Fibroblast of lung (primary cell): Measurements from ENCODE around the gene DIPK1B. TPM values are rescaled to one million over a fixed set of nuclear protein-coding genes. Genes with fewer than 3 reads are reported as not detected.
A peak's percentile ranks its signal among the peaks of the same experiment; 100 is the strongest.

Source experiments
- DNase-seq, 2 donors: peaks; one replicate each; pipeline versions ENCODE4 v3.0.0 to v3.0.0-alpha.2; 2010; ENCODE audit warnings: low read depth in 2 of 2
- H2AFZ ChIP-seq: 2 replicates; pipeline ENCODE4 v1.5.1; 2012; ENCODE audit warnings: low read length, control low read depth, inconsistent platforms
- H3K27ac ChIP-seq: 2 replicates; pipeline ENCODE4 v1.5.1; 2011; ENCODE audit warnings: low read length, control low read depth; ENCODE audit not compliant: insufficient read depth
- H3K27me3 ChIP-seq: 2 replicates; pipeline ENCODE4 v1.5.1; 2011; ENCODE audit warnings: mild to moderate bottlenecking, low read length; ENCODE audit not compliant: control insufficient read depth, insufficient read depth
- H3K36me3 ChIP-seq: 2 replicates; pipeline ENCODE4 v1.5.1; 2011; ENCODE audit warnings: low read length; ENCODE audit not compliant: control insufficient read depth, insufficient read depth
- H3K4me1 ChIP-seq: 2 replicates; pipeline ENCODE4 v1.5.1; 2011; ENCODE audit warnings: low read length; ENCODE audit not compliant: control insufficient read depth, insufficient read depth; ENCODE audit errors: extremely low read depth
- H3K4me2 ChIP-seq: 2 replicates; pipeline ENCODE4 v1.5.1; 2011; ENCODE audit warnings: low read length, control low read depth; ENCODE audit not compliant: insufficient read depth; ENCODE audit errors: extremely low read depth
- H3K4me3 ChIP-seq, 4 experiments: fragments of 200-600 bp in 1 of 4; sonication (generic) in 1 of 4; replicated peaks in 1 of 4; 2 replicates each; pipeline ENCODE4 v1.5.1; 2011 to 2016; ENCODE audit warnings: low read length in 4 of 4, low read depth in 3 of 4, mild to moderate bottlenecking in 3 of 4, control low read depth in 2 of 4, inconsistent platforms in 1 of 4, mixed read lengths in 1 of 4; ENCODE audit not compliant: insufficient read depth in 1 of 4; ENCODE audit errors: control extremely low read depth in 1 of 4
- H3K79me2 ChIP-seq: 2 replicates; pipeline ENCODE4 v1.5.1; 2012; ENCODE audit warnings: mild to moderate bottlenecking, low read length, inconsistent platforms; ENCODE audit not compliant: control insufficient read depth, insufficient read depth
- H3K9ac ChIP-seq: 2 replicates; pipeline ENCODE4 v1.5.1; 2011; ENCODE audit warnings: mild to moderate bottlenecking, low read length, control low read depth; ENCODE audit not compliant: insufficient read depth
- H3K9me3 ChIP-seq: 2 replicates; pipeline ENCODE4 v1.5.1; 2012; ENCODE audit warnings: low read depth, low read length; ENCODE audit not compliant: control insufficient read depth, insufficient read depth
- H4K20me1 ChIP-seq: 2 replicates; pipeline ENCODE4 v1.5.1; 2011; ENCODE audit warnings: low read length; ENCODE audit not compliant: control insufficient read depth, insufficient read depth; ENCODE audit errors: extremely low read depth
- CTCF ChIP-seq, 2 donors: IDR thresholded peaks in 1 of 2; conservative IDR thresholded peaks in 1 of 2; 1 replicate in 1 of 2; 2 replicates in 1 of 2; pipeline ENCODE4 v1.5.1; 2011 to 2012; ENCODE audit warnings: low read length in 2 of 2, control low read depth in 1 of 2, inconsistent platforms in 1 of 2, low read depth in 1 of 2, mild to moderate bottlenecking in 1 of 2
- EZH2 ChIP-seq: IDR thresholded peaks from 2 replicates; pipeline ENCODE4 v1.5.1; 2012; ENCODE audit warnings: low read length, control low read depth, mild to moderate bottlenecking; ENCODE audit errors: missing control alignments
- polyA plus RNA-seq, 2 donors: library from polyadenylated mRNA; depleted of rRNA in 1 of 2; stranded (reverse) in 1 of 2; unstranded in 1 of 2; fragments of >200 nt; gene quantifications; 2 replicates each; pipeline ENCODE4 v1.2.1, GENCODE V29; 2011 to 2012; ENCODE audit warnings: missing spikeins in 1 of 2
- total RNA-seq: library from RNA; depleted of rRNA; stranded (reverse); fragments of >200 nt; gene quantifications from 2 replicates; pipeline ENCODE4 v1.2.1, GENCODE V29; 2014

DIPK1B gene
- total and polyA plus RNA-seq, 2 donors (not counting 1 experiment from before 2014, with no cell fraction given), result 0.16 to 0.33 TPM

GRCh38 chr9:136769710-136770191 is 57.4 kb downstream of the DIPK1B start:
- Histone ChIP-seq H3K27me3 (peaks cover 8% of the 10 kb centered on the region), H3K4me2 (no peak overlapping the region), H3K9ac (no peak overlapping the region), H3K79me2 (no peaks in the 10 kb centered on the region), H3K27ac (no peak overlapping the region), H4K20me1 (no peaks in the 10 kb centered on the region), H3K36me3 (no peaks in the 10 kb centered on the region), H3K4me3 (no peak overlapping the region), H2AFZ (no peak overlapping the region), H3K9me3 (no peaks in the 10 kb centered on the region), H3K4me1 (no peaks in the 10 kb centered on the region)
- TF ChIP-seq CTCF (conservative IDR thresholded peaks at IDR 0.05 in 1 of 2, IDR thresholded peaks at IDR 0.05 in 1 of 2; ENCODE audit: low read depth in 1 of 2, low read length in 2 of 2) (peak; percentile 34 to 53), EZH2 (no peak)
- no peak for DNase-seq

- Histone ChIP-seq H3K27me3 (peaks cover 5% of the 10 kb centered on the region), H4K20me1 (no peaks in the 10 kb centered on the region), H3K4me1 (no peaks in the 10 kb centered on the region), H3K9me3 (no peaks in the 10 kb centered on the region), H3K9ac (no peak overlapping the region), H3K4me2 (no peak overlapping the region), H3K4me3 (no peak overlapping the region), H3K36me3 (no peaks in the 10 kb centered on the region), H3K27ac (no peak overlapping the region), H3K79me2 (no peaks in the 10 kb centered on the region), H2AFZ (no peak overlapping the region)
- no peak for DNase-seq
- TF ChIP-seq CTCF (conservative IDR thresholded peaks at IDR 0.05 in 1 of 2, IDR thresholded peaks at IDR 0.05 in 1 of 2; ENCODE audit: low read depth in 1 of 2, low read length in 2 of 2), result no peak
- no peak for TF ChIP-seq EZH2
These were observed 59.6 kb downstream of the DIPK1B start for GRCh38 chr9:136771907-136772415.

GRCh38 chr9:136773386-136774044 is 61.1 kb downstream of the DIPK1B start:
- H4K20me1 ChIP-seq, result no peaks in the 10 kb centered on the region

More at GRCh38 chr9:136773386-136774044, 61.1 kb downstream of the DIPK1B start:
- Histone ChIP-seq H3K4me2 (no peak overlapping the region), H2AFZ (no peak overlapping the region), H3K79me2 (no peaks in the 10 kb centered on the region), H3K4me3 (no peak overlapping the region), H3K9ac (no peak overlapping the region), H3K9me3 (no peaks in the 10 kb centered on the region), H3K36me3 (no peaks in the 10 kb centered on the region), H3K27me3 (peaks cover 11% of the 10 kb centered on the region), H3K27ac (no peak overlapping the region), H3K4me1 (no peaks in the 10 kb centered on the region)
- no peak for DNase-seq
- TF ChIP-seq EZH2 (no peak), CTCF (conservative IDR thresholded peaks at IDR 0.05 in 1 of 2, IDR thresholded peaks at IDR 0.05 in 1 of 2; ENCODE audit: low read depth in 1 of 2, low read length in 2 of 2) (no peak)

Other genes with a start within 250 kb of the DIPK1B start
- gene SEC16A, start 229.5 kb upstream of the DIPK1B start, total RNA-seq, result 15.7 and 23.9 TPM in 2 replicates
- gene SEC16A, start 229.5 kb upstream of the DIPK1B start, polyA plus RNA-seq, result 17.8 and 25.9 TPM in 2 replicates
- gene NOTCH1, start 166.5 kb upstream of the DIPK1B start, total RNA-seq, result 10.9 and 12.1 TPM in 2 replicates
- gene NOTCH1, start 166.5 kb upstream of the DIPK1B start, polyA plus RNA-seq, result 0.98 and 3.3 TPM in 2 replicates
- gene EGFL7, start 49.7 kb upstream of the DIPK1B start, total RNA-seq, result 6.2 and 7.9 TPM in 2 replicates
- 2.5 and 4.2 TPM in 2 replicates for gene EGFL7, start 49.7 kb upstream of the DIPK1B start, polyA plus RNA-seq
- gene AGPAT2, start 25.1 kb upstream of the DIPK1B start, total RNA-seq, result 31.8 and 43.3 TPM in 2 replicates
- 24.9 and 25.1 TPM in 2 replicates for gene AGPAT2, start 25.1 kb upstream of the DIPK1B start, polyA plus RNA-seq
- not detected in 2 replicates for gene LCN10, start 30.4 kb downstream of the DIPK1B start, total RNA-seq
- gene LCN10, start 30.4 kb downstream of the DIPK1B start, polyA plus RNA-seq, result not detected in 2 replicates
- gene LCN6, start 36.0 kb downstream of the DIPK1B start, total RNA-seq, result not detected in 2 replicates
- gene LCN6, start 36.0 kb downstream of the DIPK1B start, polyA plus RNA-seq, result not detected in 2 replicates
- gene LCN8, start 45.7 kb downstream of the DIPK1B start, total RNA-seq, result not detected in 2 replicates
- gene LCN8, start 45.7 kb downstream of the DIPK1B start, polyA plus RNA-seq, result not detected in 2 replicates
- gene LCN15, start 51.9 kb downstream of the DIPK1B start, total RNA-seq, result not detected in 2 replicates
- gene LCN15, start 51.9 kb downstream of the DIPK1B start, polyA plus RNA-seq, result not detected in 2 replicates
- 40.1 and 56.5 TPM in 2 replicates for gene TMEM141, start 78.8 kb downstream of the DIPK1B start, total RNA-seq
- gene TMEM141, start 78.8 kb downstream of the DIPK1B start, polyA plus RNA-seq, result 43.3 and 53.4 TPM in 2 replicates
- gene CCDC183, start 83.8 kb downstream of the DIPK1B start, total RNA-seq, result 0.99 and 1.0 TPM in 2 replicates
- 0.05 and 0.35 TPM in 2 replicates for gene CCDC183, start 83.8 kb downstream of the DIPK1B start, polyA plus RNA-seq
- 55.0 and 59.6 TPM in 2 replicates for gene RABL6, start 95.4 kb downstream of the DIPK1B start, total RNA-seq
- 36.8 and 56.7 TPM in 2 replicates for gene RABL6, start 95.4 kb downstream of the DIPK1B start, polyA plus RNA-seq
- 1.7 and 1.8 TPM in 2 replicates for gene AJM1, start 129.9 kb downstream of the DIPK1B start, total RNA-seq
- gene AJM1, start 129.9 kb downstream of the DIPK1B start, polyA plus RNA-seq, result 0.15 and 0.19 TPM in 2 replicates
- 175 and 190 TPM in 2 replicates for gene PHPT1, start 136.8 kb downstream of the DIPK1B start, total RNA-seq
- 99.6 and 108 TPM in 2 replicates for gene PHPT1, start 136.8 kb downstream of the DIPK1B start, polyA plus RNA-seq
- 3.3 and 4.6 TPM in 2 replicates for gene MAMDC4, start 139.8 kb downstream of the DIPK1B start, total RNA-seq
- 0.30 and 0.37 TPM in 2 replicates for gene MAMDC4, start 139.8 kb downstream of the DIPK1B start, polyA plus RNA-seq
- 279 and 317 TPM in 2 replicates for gene EDF1, start 153.7 kb downstream of the DIPK1B start, total RNA-seq
- gene EDF1, start 153.7 kb downstream of the DIPK1B start, polyA plus RNA-seq, result 309 and 387 TPM in 2 replicates
- 8.0 and 8.4 TPM in 2 replicates for gene TRAF2, start 173.9 kb downstream of the DIPK1B start, total RNA-seq
- 3.7 and 4.3 TPM in 2 replicates for gene TRAF2, start 173.9 kb downstream of the DIPK1B start, polyA plus RNA-seq
- 136 and 166 TPM in 2 replicates for gene FBXW5, start 232.2 kb downstream of the DIPK1B start, total RNA-seq
- 31.3 and 39.9 TPM in 2 replicates for gene FBXW5, start 232.2 kb downstream of the DIPK1B start, polyA plus RNA-seq
- 1.2 TPM in 1 of 2 replicates, not detected in the other for gene C8G, start 232.7 kb downstream of the DIPK1B start, total RNA-seq
- gene C8G, start 232.7 kb downstream of the DIPK1B start, polyA plus RNA-seq, result 0.40 TPM in 1 of 2 replicates, not detected in the other
- 0.17 TPM in 1 of 2 replicates, not detected in the other for gene LCN12, start 239.7 kb downstream of the DIPK1B start, total RNA-seq
- 0.02 TPM in 1 of 2 replicates, not detected in the other for gene LCN12, start 239.7 kb downstream of the DIPK1B start, polyA plus RNA-seq